HEK293 (cell line): ENCODE results near the gene BEGAIN.

Experiments
- CTCF ChIA-PET: fragments of 350-600 bp; formaldehyde crosslinking; extraction: SDS; loops from one replicate; lab custom pipeline; 2021; ENCODE audit warnings: antibody characterized with exemption; lab: Yijun Ruan, JAX
- POLR2A ChIA-PET: fragments of 300-600 bp; formaldehyde crosslinking; extraction: SDS; loops from one replicate; lab custom pipeline; 2020; ENCODE audit warnings: antibody characterized with exemption, inconsistent platforms; lab: Yijun Ruan, JAX
- H3K27ac ChIP-seq: fragments of 200-500 bp; sonication (Bioruptor generic); 2 replicates; pipeline ENCODE4 v1.5.1; 2014; ENCODE audit warnings: low read depth, low read length, control low read depth, inconsistent platforms; ENCODE audit errors: extremely low read depth
- H3K36me3 ChIP-seq, 2 experiments: fragments of 200-500 bp in 1 of 2; sonication (Bioruptor generic) in 1 of 2; 1 replicate in 1 of 2; 2 replicates in 1 of 2; pipeline ENCODE4 v1.5.1; 2014 to 2017; ENCODE audit warnings: inconsistent platforms in 2 of 2, low read length in 2 of 2; ENCODE audit not compliant: control insufficient read depth in 2 of 2, insufficient read depth in 1 of 2
- H3K4me1 ChIP-seq: fragments of 200-500 bp; sonication (Bioruptor generic); 2 replicates; pipeline ENCODE4 v1.5.1; 2014; ENCODE audit warnings: mild to moderate bottlenecking, low read length, inconsistent platforms; ENCODE audit not compliant: control insufficient read depth, insufficient read depth
- H3K4me3 ChIP-seq: 2 replicates; pipeline ENCODE4 v1.5.1; 2011; ENCODE audit warnings: low read depth, mild to moderate bottlenecking, control low read depth, low read length, moderate library complexity
- H3K9me3 ChIP-seq: fragments of 200-500 bp; sonication (Bioruptor generic); 2 replicates; pipeline ENCODE4 v1.5.1; 2014; ENCODE audit warnings: low read depth, low read length, inconsistent platforms; ENCODE audit not compliant: control insufficient read depth, insufficient read depth
- GLI2 ChIP-seq: fragments of 450-650 bp; formaldehyde crosslinking; IDR thresholded peaks from 2 replicates; pipeline ENCODE4; 2017; ENCODE audit warnings: missing biosample characterization, missing genetic modification characterization, low read depth, borderline replicate concordance
- GLIS2 ChIP-seq: fragments of 450-650 bp; formaldehyde crosslinking; IDR thresholded peaks from 2 replicates; pipeline ENCODE4 v1.5.1; 2016; ENCODE audit warnings: missing biosample characterization, missing genetic modification characterization
- HOXA7 ChIP-seq: sonication (generic); formaldehyde crosslinking; IDR thresholded peaks from 2 replicates; pipeline ENCODE4 v1.8.1; 2022; ENCODE audit warnings: missing genetic modification reagents, borderline replicate concordance
- KLF8 ChIP-seq: fragments of 450-650 bp; formaldehyde crosslinking; IDR thresholded peaks from 2 replicates; pipeline ENCODE4 v1.5.1; 2016; ENCODE audit warnings: missing biosample characterization, missing genetic modification characterization
- SETDB1 ChIP-seq: IDR thresholded peaks from one replicate; pipeline ENCODE4 v1.6.1; 2017; ENCODE audit warnings: mild to moderate bottlenecking, low read length, moderate library complexity, mixed read lengths; ENCODE audit not compliant: insufficient read length
- YY2 ChIP-seq: fragments of 450-650 bp; formaldehyde crosslinking; IDR thresholded peaks from 2 replicates; pipeline ENCODE4 v1.5.1; 2016; ENCODE audit warnings: missing biosample characterization, missing genetic modification characterization
- ZBTB17 ChIP-seq: fragments of 450-650 bp; formaldehyde crosslinking; IDR thresholded peaks from 2 replicates; pipeline ENCODE4 v1.5.1; 2016; ENCODE audit warnings: missing biosample characterization, missing genetic modification characterization
- ZNF202 ChIP-seq: fragments of 450-650 bp; formaldehyde crosslinking; IDR thresholded peaks from 2 replicates; pipeline ENCODE4 v1.5.1; 2016; ENCODE audit warnings: missing biosample characterization, missing genetic modification characterization, borderline replicate concordance
- ZNF391 ChIP-seq: fragments of 450-650 bp; formaldehyde crosslinking; IDR thresholded peaks from 2 replicates; pipeline ENCODE4 v1.5.1; 2016; ENCODE audit warnings: low read depth, missing biosample characterization, missing genetic modification characterization, borderline replicate concordance
- ZNF394 ChIP-seq: fragments of 450-650 bp; formaldehyde crosslinking; IDR thresholded peaks from 2 replicates; pipeline ENCODE4 v1.5.1; 2016; ENCODE audit warnings: missing biosample characterization, missing genetic modification characterization, mild to moderate bottlenecking, moderate library complexity, borderline replicate concordance
- ZNF580 ChIP-seq: fragments of 450-650 bp; formaldehyde crosslinking; IDR thresholded peaks from 2 replicates; pipeline ENCODE4 v1.5.1; 2016; ENCODE audit warnings: missing biosample characterization, missing genetic modification characterization
- ZNF621 ChIP-seq: fragments of 450-650 bp; formaldehyde crosslinking; IDR thresholded peaks from 2 replicates; pipeline ENCODE4 v1.5.1; 2017; ENCODE audit warnings: missing biosample characterization, missing genetic modification characterization
- ZNF623 ChIP-seq: fragments of 450-650 bp; formaldehyde crosslinking; IDR thresholded peaks from 2 replicates; pipeline ENCODE4 v1.5.1; 2016; ENCODE audit warnings: missing biosample characterization, missing genetic modification characterization
- ZNF629 ChIP-seq: fragments of 450-650 bp; formaldehyde crosslinking; IDR thresholded peaks from 2 replicates; pipeline ENCODE4 v1.5.1; 2017; ENCODE audit warnings: missing biosample characterization, missing genetic modification characterization
- ZNF664 ChIP-seq: fragments of 450-650 bp; formaldehyde crosslinking; IDR thresholded peaks from 2 replicates; pipeline ENCODE4 v1.5.1; 2016; ENCODE audit warnings: missing biosample characterization, missing genetic modification characterization
- ZSCAN23 ChIP-seq: fragments of 450-650 bp; formaldehyde crosslinking; IDR thresholded peaks from 2 replicates; pipeline ENCODE4 v1.5.1; 2016; ENCODE audit warnings: missing biosample characterization, missing genetic modification characterization
- ZXDB ChIP-seq: fragments of 450-650 bp; formaldehyde crosslinking; IDR thresholded peaks from 2 replicates; pipeline ENCODE4 v1.5.1; 2016; ENCODE audit warnings: missing biosample characterization, missing genetic modification characterization
- TF ChIP-seq, protein P1 (sequence below): fragments of 450-650 bp; formaldehyde crosslinking; IDR thresholded peaks from 2 replicates; pipeline ENCODE4 v1.5.1; 2016; ENCODE audit warnings: missing biosample characterization, missing genetic modification characterization
- TF ChIP-seq, protein P2 (sequence below): fragments of 450-650 bp; formaldehyde crosslinking; IDR thresholded peaks from 2 replicates; pipeline ENCODE4 v1.5.1; 2017; ENCODE audit warnings: missing biosample characterization, missing genetic modification characterization
- TF ChIP-seq, protein P3 (sequence below): fragments of 450-650 bp; formaldehyde crosslinking; IDR thresholded peaks from 2 replicates; pipeline ENCODE4 v1.5.1; 2016; ENCODE audit warnings: missing biosample characterization, missing genetic modification characterization
- TF ChIP-seq, protein P4 (sequence below): fragments of 450-650 bp; formaldehyde crosslinking; IDR thresholded peaks from 2 replicates; pipeline ENCODE4 v1.5.1; 2016; ENCODE audit warnings: missing biosample characterization, missing genetic modification characterization

Gene BEGAIN

DNA sequence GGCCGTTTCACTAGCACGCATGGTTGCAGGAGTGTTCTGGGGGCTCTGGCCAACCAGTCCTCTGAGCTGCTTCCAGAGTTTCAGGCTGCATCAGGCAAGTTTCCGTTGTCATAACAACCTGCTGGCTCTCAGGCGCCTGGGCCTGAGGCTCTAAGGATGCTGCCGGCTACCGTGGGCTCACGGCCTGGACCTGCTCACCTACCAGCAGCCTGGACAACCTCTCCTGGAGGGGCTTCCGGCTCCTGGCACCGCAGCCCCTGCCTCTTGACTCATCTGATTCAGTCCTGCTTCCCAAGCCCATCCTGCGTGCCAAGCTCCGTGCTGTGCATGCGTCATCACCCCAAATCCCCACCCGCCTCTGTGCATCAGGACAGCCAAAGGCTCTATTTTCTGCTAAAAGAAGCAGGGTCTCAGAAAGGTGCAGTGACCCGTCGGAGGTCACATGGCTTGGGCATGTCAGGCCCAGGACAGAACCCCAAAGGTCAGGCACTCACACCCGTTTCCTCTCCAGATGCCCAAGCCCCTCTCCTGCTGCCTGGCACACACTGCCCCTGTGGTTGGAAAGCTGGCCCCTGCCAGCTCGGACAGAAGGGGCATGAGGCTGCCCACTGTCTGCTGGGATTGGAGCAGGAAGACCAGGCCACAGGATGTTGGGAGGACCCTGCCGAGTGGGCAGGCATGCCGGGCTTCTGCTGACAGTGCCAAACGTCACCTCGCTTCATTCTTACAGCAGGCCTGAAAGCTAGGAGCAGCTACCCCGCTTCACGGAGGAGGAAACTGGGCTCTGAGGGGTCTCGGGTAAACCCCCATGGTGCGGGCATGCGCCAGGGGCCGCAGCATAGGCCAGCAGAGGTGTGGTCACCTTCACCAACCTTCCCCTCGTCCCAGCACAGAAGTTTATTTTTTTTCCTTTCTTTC is 5.7 kb downstream of the BEGAIN start:
- no peak overlapping the region for H3K27ac ChIP-seq
- no peak for TF ChIP-seq GLI2 (tag by site-specific recombination)
- TF ChIP-seq ZBTB17 (tag by site-specific recombination) = 0 out of 2 replicates have a peak, but pooled peaks have one; percentile 24
- no peaks in the 10 kb centered on the region for H3K36me3 ChIP-seq
- POLR2A ChIA-PET = no interaction called here
- H3K9me3 ChIP-seq = no peaks in the 10 kb centered on the region
- no peaks in the 10 kb centered on the region for H3K4me1 ChIP-seq
- H3K4me3 ChIP-seq = no peak overlapping the region
- CTCF ChIA-PET = no interaction called here

GRCh38 chr14:100580316-100581227 is 6.6 kb downstream of the BEGAIN start:
- CTCF ChIA-PET = no interaction called here

GRCh38 chr14:100578552-100578951 is 8.7 kb downstream of the BEGAIN start:
- no peak overlapping the region for H3K4me3 ChIP-seq
- H3K27ac ChIP-seq = no peak overlapping the region
- ChIA-PET POLR2A (no interaction called here), CTCF (no interaction called here)
- no peaks in the 10 kb centered on the region for H3K9me3 ChIP-seq
- no peaks in the 10 kb centered on the region for H3K4me1 ChIP-seq
- H3K36me3 ChIP-seq = no peaks in the 10 kb centered on the region
- TF ChIP-seq ZXDB (0 out of 2 replicates have a peak, but pooled peaks have one; percentile 20), ZNF580 (peak; percentile 90; the same call in 1 of the 2 replicates), ZNF202 (tag by site-specific recombination) (0 out of 2 replicates have a peak, but pooled peaks have one; percentile 24), ZNF664 (0 out of 2 replicates have a peak, but pooled peaks have one; percentile 11), ZNF391 (tag by site-specific recombination) (no peak), KLF8 (tag by site-specific recombination) (peak; percentile 58; the same call in 1 of the 2 replicates), ZBTB17 (tag by site-specific recombination) (no peak), YY2 (tag by site-specific recombination) (peak; percentile 54), ZNF621 (tag by site-specific recombination) (no peak), ZNF394 (tag by site-specific recombination) (no peak), ZSCAN23 (tag by site-specific recombination) (0 out of 2 replicates have a peak, but pooled peaks have one; percentile 47), SETDB1 (peak; percentile 28), HOXA7 (CRISPR knock-in tag) (no peak), ZNF629 (tag by site-specific recombination) (peak; percentile 31; the same call in 1 of the 2 replicates)
- TF ChIP-seq, protein P1, sequence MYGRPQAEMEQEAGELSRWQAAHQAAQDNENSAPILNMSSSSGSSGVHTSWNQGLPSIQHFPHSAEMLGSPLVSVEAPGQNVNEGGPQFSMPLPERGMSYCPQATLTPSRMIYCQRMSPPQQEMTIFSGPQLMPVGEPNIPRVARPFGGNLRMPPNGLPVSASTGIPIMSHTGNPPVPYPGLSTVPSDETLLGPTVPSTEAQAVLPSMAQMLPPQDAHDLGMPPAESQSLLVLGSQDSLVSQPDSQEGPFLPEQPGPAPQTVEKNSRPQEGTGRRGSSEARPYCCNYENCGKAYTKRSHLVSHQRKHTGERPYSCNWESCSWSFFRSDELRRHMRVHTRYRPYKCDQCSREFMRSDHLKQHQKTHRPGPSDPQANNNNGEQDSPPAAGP = 0 out of 2 replicates have a peak, but pooled peaks have one; percentile 17
- TF ChIP-seq, protein P2, sequence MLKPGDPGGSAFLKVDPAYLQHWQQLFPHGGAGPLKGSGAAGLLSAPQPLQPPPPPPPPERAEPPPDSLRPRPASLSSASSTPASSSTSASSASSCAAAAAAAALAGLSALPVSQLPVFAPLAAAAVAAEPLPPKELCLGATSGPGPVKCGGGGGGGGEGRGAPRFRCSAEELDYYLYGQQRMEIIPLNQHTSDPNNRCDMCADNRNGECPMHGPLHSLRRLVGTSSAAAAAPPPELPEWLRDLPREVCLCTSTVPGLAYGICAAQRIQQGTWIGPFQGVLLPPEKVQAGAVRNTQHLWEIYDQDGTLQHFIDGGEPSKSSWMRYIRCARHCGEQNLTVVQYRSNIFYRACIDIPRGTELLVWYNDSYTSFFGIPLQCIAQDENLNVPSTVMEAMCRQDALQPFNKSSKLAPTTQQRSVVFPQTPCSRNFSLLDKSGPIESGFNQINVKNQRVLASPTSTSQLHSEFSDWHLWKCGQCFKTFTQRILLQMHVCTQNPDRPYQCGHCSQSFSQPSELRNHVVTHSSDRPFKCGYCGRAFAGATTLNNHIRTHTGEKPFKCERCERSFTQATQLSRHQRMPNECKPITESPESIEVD = no peak
- TF ChIP-seq, protein P3, sequence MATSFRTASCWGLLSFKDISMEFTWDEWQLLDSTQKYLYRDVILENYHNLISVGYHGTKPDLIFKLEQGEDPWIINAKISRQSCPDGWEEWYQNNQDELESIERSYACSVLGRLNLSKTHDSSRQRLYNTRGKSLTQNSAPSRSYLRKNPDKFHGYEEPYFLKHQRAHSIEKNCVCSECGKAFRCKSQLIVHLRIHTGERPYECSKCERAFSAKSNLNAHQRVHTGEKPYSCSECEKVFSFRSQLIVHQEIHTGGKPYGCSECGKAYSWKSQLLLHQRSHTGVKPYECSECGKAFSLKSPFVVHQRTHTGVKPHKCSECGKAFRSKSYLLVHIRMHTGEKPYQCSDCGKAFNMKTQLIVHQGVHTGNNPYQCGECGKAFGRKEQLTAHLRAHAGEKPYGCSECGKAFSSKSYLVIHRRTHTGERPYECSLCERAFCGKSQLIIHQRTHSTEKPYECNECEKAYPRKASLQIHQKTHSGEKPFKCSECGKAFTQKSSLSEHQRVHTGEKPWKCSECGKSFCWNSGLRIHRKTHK (tag by site-specific recombination) = 0 out of 2 replicates have a peak, but pooled peaks have one; percentile 32
- TF ChIP-seq, protein P4, sequence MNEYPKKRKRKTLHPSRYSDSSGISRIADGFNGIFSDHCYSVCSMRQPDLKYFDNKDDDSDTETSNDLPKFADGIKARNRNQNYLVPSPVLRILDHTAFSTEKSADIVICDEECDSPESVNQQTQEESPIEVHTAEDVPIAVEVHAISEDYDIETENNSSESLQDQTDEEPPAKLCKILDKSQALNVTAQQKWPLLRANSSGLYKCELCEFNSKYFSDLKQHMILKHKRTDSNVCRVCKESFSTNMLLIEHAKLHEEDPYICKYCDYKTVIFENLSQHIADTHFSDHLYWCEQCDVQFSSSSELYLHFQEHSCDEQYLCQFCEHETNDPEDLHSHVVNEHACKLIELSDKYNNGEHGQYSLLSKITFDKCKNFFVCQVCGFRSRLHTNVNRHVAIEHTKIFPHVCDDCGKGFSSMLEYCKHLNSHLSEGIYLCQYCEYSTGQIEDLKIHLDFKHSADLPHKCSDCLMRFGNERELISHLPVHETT = peak; percentile 54; the same call in 1 of the 2 replicates

More at GRCh38 chr14:100580316-100581227, 6.6 kb downstream of the BEGAIN start:
- Histone ChIP-seq H3K4me3 (no peak overlapping the region), H3K4me1 (no peaks in the 10 kb centered on the region), H3K27ac (no peak overlapping the region), H3K36me3 (no peaks in the 10 kb centered on the region), H3K9me3 (no peaks in the 10 kb centered on the region)
- POLR2A ChIA-PET = no interaction called here
- no peak for TF ChIP-seq GLIS2 (tag by site-specific recombination)
- TF ChIP-seq ZNF623 (tag by site-specific recombination) = peak; percentile 95
- peak; percentile 76 for TF ChIP-seq ZNF664
